HG03097 (cell line): ENCODE measurements around the gene DBN1.

Experiments used
- ATAC-seq: cut with Tn5 transposase; IDR thresholded peaks from one replicate; pipeline ENCODE4 v1.9.1; 2021; ENCODE audit not compliant: unreplicated experiment, low FRiP score

DBN1 gene

DNA sequence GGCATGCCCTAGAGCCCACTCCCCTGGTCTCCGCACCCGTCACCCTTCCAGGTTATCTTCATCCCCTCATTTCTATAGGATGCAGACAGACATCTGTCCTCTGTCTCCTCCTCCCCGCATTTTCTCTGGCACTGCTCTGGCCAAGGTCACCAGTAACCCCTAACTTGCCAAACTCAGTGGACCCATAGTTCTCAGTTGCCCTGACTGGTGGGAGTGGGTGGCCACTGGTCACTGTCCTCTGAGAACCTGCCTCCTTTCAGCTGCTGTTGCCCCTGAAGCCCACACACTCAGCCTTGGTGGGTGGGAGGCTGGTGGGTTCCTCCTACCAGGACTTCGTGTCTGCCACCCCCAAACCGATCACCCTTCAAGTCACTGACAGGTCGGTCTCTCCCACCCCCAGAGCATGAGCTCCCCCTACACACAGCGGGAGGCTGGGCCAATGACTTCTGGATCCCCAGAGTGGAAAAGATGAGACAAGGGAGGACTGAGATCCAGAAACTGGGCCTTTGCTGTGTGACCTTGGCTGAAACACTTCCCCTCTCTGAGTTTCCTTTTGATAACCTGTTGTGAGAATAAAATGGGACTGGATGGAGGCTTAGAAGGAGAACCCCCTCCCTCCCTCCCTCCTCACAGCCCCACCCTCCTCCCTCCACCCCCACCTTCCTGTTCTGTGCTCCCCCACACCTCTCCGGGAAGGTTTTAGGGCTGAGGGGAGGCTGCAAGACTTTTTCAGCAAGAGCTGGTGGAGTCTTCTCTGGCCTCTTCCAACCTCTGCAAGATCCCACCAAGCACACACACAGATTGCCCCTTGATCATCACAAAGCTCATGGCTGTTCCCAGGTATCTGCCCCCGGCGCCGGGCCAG lies 2.4 kb upstream of the DBN1 start:
- no peak for ATAC-seq

DNA sequence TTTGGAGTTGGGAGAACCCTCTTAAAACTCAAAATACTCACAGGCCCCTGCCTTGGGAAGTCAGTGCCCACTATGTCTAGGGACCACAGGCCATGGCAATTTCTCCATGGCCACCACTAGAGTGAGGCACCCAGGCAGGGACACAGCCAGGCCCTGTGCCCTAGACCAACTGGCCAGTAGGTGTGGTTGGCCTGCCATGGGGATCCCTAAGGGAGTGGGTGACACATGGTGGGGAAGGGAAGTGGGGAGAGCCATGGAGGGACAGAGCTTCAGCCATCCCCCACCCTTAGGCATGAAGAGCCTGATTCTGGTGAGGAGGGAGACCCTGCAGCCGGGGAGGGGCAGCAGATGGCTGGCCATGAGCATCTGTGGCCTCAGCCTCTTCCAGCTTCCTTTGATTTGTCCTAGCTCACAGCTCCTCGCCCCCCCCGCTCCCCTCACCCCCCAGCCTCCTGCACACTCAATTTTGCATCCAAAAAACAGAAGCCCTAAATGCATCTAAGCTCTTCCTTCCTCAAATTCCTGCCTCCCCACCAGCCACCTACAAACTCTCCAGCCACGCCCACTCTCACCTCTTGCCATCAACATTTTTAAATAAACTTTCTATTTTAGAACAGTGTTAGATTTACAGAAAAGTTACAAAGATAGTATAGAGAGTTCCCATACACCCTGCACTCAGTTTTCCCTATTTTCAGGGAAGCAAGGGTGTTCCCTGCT lies 1.6 kb upstream of the DBN1 start:
- no peak for ATAC-seq

DNA sequence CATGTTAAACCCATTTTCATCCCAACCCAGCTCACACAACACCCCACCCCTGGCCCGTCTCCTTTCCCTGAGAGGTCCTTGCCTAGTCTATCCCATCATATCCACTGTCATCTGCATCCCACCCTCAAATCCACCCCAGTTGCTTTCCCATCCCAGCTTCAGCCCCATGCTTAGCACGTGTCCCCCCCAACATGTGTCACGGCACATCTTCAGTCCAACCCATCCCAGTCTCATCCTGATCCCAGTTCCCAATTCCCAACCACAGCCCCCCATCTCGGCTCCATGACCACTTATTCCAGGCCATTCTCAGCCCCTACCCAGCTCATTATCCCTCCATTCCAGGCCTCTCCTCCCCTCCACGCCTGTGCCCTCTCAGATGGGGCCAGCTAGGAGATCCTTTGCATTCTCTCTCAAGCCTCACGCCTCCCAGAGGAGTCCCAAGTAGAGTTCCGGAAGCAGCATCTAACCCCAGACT lies 605 bp upstream of the DBN1 start:
- ATAC-seq: no peak

DNA sequence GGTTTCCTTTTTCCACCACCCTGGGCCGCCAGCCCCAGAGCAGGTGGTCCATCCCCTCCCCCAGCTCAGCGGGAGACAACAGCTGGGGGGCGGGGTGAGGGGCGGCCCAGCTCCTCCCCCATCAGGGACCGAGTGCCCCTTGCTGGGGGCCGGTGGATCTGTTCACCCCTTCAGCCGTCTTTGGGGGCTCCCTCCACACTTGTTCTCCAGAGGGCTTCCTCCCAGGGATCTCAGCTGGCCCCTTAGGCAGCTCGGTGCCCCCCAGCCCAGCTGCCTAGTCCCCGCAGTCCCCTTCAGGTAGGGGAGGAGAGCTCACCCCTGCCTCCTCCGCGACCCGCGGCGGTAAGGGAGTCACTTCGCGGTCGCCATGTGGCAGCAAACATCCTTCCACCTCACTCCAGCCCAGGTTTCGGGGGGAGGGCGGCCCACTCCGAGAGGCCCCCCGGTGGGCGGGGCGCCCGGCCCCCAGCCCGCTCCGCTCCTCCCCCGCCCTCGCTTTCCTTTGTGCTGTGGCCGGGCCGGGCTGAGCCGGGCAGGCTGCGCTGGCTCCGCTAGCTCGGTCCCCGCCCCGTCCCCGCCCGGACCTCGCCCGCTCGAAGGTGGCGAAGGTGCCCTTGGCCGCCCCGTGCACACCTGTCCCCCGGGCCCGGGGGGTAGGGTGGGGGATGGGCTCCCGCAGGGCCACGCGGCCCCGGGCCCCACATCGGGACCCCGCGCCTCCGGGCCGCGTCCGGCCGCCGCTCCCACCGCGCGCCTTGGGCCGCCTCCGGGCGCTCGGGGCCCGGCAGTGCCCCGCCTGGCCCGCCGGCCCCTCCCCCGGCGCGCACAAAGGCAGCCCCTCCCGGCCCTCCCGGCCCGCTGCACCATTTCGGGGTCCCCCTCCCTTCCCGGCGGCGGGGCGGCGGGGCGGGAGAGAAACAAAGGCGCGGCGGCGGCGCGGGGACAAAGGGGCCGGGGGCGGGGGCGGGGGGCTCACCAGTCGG lies 683 bp downstream of the DBN1 start:
- ATAC-seq: no peak

DNA sequence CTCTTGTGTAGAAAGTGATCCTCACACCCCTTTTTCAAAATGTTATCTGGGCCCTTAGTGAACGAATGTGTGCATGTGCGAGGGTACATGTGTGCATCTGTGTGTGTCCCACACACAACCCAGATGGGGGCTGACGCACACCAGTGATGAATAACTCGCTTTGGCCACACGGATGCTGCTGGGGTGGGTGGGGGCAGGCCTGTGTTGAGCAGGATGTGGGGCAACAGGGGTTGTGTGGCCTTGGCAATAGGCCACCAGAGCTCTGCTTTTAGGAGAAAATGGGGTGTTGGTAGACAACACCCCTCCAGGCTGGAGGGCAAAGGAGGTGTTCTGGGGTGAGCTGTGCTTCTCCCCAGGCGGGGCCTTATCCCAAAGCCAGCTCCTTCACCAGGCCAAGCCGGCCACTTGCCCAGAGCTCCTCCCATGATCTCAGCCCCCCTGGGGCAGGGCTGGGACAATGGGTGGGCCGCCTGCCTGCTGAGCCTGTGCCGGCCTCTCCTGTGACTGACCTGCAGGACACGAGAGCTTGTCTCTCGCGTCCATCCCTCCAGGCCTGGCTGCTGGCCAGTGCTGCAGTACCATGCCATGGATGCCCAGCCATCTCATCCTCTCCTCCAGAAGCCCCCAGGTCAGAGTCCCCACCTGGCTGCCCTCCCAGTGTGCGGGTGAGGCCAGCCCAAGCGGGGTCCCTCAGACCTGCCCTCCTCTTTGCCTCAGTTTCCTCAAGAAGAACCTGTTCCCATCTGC lies 1.7 kb downstream of the DBN1 start:
- no peak for ATAC-seq

DNA sequence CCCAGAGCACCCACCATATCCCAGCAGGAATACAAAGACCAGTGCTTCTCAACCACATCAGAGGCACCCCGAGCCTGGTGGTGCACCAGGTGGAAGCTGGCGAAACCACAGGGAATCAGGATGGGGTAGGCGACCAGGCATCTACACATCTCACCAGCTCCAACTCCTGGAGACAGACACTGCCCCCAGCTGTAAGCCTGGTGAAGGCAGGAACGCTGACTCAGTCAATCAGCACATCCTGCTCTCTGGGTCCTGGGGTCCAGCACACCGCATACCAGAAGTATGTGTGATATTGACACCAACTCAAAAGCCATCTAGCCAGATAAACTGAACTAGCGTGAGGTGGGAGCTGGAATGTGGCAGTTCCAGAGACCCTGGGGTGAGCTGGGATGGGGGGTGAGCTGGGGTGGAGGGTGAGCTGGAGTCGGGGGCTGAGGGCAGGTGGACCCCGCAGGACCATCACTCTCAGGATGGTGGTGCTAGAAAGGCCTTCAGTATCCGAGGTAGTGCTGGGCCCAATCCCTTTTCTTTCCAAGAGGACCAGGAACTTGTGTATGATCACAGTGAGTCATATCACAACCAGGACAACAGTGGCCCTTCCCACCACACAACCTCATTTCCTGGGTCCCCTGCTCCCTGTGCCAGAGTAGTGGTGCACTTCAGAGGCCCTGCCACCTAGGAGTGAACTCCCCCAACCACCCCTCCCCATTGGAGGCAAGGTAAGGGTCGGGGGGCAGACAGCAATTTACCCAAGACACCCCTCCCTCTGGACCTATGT lies 2.5 kb downstream of the DBN1 start:
- ATAC-seq: no peak

DNA sequence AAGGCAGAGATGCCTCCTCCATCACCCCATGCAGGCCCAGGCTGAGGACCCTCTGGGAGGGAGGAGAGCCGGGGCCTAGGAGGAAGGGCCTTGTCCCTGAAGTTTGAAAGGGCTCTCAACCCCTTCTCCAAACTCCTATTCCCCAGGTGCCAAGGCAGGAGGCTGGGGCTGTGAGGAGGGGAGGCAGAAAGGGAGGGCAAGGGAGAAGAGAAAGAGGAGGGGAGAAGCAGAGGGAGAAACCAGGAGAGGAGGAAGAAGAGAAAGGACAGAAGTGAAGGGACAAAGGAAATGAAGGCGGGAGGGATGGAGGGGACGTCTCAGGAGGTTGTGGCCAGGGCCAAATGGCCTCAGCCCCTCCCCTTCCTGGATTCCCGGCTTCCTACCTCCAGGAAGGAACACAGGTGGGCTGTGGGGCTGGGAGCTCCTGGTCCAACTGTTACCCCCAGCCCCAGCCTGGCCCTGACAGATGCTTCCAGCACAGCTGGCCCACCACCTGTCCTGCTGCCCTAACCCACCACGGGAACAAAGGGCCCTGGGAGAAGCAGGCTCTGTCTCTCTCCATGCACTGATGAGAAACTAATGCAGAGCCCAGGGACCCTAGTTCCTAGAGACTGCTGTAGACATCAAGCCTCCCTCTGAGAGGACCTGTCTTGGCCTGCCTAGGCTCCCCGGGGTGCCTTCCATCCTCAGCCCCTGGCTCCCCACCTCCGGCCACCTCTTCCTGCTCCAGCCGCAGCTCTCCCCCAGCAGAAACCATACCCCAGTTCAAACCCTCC lies 3.5 kb downstream of the DBN1 start:
- no peak for ATAC-seq

DNA sequence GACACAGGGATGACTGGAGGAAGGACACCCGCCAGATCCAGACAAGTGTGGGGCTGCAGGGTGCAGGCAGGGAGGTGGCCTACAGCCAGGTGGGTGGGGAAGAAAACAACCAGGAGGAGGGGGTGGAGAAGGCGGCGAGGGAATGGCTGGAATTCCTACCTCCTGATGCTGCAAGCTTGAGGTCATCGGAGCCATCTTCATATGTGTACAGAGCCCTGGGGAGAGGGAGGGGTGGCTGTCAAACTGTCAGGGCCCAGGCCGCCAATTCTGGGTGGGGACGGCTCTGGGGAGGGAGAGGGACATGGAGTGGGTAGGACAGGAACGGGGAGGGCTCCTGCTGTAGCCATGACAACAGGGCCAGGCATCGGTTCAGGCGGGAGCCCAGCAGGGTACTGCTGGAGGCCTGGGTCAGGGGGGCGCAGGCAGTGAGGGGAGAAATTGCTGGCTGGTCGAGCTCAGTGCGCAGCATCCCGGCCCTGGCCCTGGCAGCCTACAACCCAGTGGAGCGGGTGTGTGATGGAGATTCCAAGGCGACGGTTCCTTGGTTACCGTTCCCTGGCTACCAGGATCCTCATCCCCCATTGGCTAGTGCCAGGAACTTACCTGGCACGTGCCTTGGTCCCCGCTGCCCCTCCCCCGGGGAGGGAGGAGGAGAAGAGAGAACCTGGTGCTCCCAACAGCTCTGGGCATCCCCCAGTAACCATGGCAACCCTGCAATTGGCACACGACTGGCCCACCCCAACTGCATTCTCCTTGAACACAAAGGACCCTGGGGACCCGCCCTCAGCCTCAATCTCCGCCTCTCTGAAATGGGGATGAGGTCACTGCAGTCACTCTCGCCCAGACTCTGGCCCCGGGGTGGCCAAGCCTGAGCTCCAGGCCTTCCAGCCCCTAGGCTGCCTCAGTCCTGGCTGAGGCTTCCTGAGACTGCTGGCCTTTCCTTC lies 4.5 kb downstream of the DBN1 start:
- no peak for ATAC-seq

DNA sequence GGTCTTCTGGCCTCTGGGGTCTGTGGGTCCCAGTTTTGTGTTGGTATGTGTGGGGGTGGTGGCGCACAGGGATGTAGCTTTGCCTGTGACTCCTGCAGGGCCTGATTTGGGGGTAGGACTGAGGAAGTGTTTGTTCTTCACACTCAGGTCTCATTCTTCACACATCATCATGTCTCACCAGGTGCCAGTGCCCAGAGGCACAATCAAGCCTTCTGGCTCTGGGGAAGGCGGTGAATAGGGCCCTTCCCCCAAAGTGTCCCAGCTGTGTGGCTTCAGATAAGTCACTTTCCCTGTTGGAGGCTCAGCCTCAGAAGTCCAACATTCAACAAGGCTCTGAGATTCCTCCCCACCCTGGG lies 5.1 kb downstream of the DBN1 start:
- no peak for ATAC-seq

DNA sequence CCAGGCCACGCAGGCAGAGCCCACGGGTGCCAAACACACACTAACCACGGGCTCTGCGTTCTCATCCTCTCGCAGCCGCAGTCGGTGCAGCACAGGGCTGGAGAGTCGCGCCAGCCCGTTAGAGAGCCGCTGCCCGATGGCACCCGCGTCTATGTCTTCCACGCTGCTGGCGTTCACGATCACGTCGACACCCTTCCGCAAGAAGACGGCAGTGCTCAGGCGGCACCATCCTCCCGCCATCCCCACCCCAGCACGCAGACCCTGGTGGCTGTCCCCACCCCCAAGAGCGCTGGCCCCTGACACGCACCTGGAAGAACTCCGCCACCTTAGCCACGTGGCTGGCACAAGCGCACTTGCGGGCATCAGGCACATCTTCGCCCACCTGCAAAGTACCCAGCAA lies 6.0 kb downstream of the DBN1 start:
- no peak for ATAC-seq

DNA sequence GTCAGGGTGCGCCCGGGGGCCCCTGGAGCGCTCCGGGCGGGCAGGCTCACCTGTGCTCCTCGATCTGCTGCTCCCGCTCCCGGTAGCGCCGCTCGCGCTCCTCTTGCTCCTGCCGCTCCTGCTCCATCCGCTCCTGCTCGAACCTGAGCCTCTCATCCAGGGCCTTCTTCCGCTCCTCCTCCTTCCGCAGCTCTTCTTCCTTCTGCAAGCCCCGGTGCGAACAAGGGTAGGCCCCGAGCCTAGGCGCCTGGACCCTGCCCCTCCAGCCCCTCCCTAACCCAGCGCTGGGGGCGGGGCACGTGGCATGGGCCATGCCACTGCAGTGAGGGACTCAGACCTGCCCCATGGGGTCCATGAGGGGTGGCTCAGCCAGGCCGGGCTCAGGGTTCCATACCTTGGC lies 6.6 kb downstream of the DBN1 start:
- no peak for ATAC-seq

DNA sequence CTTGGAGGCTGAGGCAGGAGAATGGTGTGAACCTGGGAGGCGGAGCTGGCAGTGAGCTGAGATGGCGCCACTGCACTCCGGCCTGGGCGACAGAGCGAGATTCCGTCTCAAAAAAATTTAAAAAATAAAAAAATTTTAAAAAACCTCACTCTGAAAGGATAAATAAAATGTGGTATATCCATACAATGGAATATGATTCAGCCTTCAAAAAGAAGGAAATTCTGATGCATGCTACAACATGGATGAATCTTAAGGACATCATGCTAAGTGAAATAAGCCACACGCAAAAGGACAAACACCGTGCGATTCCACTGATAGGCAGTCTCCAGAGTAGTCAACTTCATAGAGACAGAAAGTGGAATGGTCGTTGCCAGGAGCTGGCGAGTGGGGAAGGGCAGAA lies 8.4 kb downstream of the DBN1 start:
- ATAC-seq: no peak

DNA sequence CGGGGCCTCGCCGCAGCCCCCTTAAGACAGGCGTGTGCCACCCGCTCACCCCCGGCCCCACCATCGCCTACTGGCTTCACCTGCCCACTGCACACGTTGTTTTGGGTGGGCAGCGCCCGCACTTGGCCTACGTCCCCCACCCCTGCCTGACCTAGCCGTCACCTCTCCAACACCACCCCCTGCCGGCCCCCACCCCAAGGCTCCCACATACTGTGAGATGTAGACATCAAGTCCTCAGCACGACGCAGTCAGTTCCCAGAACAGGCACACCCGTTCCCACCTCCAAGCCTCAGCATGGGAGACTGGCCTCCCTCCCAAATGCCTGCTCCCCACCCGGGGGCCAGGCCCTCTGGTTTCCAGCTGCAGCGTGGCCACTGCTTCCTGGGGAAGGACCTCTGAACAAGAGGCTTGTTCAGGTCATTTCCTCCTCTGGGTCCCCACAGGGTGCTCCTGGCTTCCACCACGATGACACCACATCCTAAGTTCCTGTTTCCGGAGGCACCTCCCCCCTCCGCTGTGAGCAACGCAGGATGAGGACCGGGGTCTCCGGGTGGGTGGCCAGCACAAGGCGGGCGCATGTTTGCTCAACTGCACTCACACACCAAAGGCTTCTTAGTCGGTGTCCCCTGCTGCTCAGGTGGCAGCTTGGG lies 11.3 kb downstream of the DBN1 start:
- no peak for ATAC-seq

DNA sequence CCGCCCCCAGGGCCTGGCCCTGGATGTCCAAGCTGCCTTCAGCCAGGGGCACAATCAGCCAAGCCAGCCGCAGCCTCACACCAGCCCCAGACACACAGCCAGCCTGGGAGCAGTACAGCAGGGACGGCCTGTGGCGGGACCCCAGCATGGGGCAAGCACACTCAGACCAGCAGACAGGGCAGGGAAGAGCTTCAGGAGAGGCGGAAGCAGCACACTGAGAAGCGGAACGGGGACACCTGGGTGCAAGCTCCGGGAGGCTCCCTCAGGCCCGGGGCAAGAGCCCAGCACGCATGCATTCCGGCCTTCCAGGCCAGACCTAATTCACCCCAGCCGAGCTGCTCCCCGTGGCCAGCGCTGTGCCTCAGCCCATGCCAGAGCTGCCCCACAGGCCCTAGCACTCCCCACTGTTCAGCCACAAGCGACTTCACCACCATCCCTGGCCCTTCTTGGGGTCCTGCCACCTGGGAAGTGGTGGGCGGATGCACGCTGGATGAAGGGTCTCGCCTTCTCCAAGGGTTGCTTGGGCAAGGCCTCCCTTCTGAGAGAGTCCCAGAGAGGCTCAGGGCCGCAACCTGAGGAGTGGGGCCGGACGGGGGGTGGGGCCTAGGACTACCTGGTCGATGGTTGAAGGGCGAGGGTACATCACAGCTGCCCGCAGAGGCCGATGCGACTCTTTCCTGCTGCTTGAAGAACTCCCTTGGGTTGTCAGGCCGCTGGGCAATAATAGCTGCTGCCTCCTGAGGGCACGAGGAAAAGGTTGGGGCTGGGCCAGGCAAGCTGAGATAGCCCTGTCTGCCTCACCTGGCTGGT lies 13.4 kb downstream of the DBN1 start:
- no peak for ATAC-seq

DNA sequence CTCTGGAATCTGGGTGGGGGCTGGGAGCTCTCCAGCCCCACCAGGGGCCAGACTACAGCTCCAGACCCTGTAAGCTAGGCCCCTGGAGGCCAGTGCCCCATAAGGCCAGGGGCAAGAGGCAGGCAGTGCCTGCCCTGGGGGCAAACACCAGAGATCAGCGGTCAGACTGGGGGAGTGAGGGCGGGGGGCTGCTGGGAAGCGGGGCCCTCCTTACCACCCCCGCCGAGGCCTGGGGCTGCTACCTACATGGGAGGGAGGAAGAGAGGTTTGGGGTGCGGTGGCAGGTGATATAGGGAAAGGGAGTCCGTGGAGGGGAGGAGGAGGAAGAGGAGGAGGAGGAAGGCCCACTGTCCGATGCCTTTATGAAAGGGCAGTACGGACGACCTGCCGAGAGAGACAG lies 14.1 kb downstream of the DBN1 start:
- ATAC-seq: no peak

DNA sequence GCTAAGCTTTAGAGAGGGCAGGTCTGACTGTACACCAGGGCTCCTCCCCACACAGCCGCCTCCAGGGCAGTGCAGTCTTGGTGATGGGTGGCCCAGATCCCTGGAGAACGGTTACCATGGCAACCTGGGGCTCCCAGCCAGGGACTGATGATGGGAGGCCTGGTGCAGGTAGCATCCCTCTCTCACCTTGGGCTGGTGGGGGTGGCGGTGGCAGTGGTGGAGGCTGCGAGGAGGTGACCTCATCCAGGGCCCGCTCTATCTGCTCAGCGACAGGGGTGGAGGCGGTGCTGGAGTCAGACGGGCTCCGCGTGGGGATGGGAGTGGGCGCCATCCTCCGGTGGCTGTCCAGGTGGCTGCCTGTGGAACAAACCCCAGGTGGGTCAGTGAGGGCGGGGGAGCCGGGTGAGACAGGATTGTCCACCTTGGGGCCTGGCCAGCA lies 14.5 kb downstream of the DBN1 start:
- ATAC-seq: no peak
